ENCODE measurements around the gene CMTM8. TPM values are rescaled to one million over a fixed set of nuclear protein-coding genes. Genes with fewer than 3 reads are reported as not detected.

The CMTM8 gene
- total RNA-seq, 1 experiment from 2014 or later = 28.5 TPM

DNA sequence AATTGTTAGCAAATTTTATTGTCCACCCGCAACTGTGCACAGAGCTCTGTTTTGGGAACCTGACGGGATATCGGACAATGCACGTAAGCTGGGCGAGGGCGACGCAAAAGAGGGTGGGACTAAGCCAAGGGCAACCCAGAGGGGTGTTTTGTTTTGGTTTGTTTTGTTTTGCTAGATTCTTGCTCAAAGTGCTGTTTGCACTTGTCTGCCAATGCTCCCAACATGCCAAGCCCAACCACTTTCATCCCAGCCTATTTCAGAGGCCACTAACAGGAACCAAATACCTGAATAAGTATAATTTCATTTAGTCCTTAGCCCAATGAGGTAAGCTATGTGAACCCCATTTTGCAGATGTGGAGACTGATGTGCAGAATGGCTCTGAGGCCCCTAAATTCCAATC lies 143.4 kb downstream of the CMTM8 start:
- Histone ChIP-seq H3K9me3 (no peaks in the 10 kb centered on the region), H3K4me3 (ENCODE audit: low read depth, low read length) (no peak overlapping the region), H3K4me1 (no peaks in the 10 kb centered on the region), H3K36me3 (ENCODE audit: control insufficient read depth, insufficient read depth, low read length) (no peaks in the 10 kb centered on the region), H3K27me3 (replicated peaks; ENCODE audit: control insufficient read depth, insufficient read depth, low read length) (no peaks in the 10 kb centered on the region)
- intact Hi-C loops (cut with micrococcal nuclease; ENCODE audit: unreplicated experiment) = no loop called here
- CTCF ChIA-PET = no interaction called here
- Mint-ChIP-seq H3K27ac (ENCODE audit: unreplicated experiment) (no peak overlapping the region), H3K27me3 (ENCODE audit: insufficient read depth, unreplicated experiment) (no peaks in the 10 kb centered on the region), H3K4me1 (ENCODE audit: low read depth, unreplicated experiment) (peaks cover 6% of the 10 kb centered on the region), H3K4me3 (ENCODE audit: unreplicated experiment) (no peak overlapping the region), H3K9me3 (ENCODE audit: unreplicated experiment) (no peaks in the 10 kb centered on the region), H3K36me3 (ENCODE audit: insufficient read depth, unreplicated experiment) (peaks cover 9% of the 10 kb centered on the region)
- no TSS peak for BruUV-seq (replicated peaks)
- TF ChIP-seq CTCF (IDR thresholded peaks at IDR 0.05; ENCODE audit: insufficient read depth in 1 of 2, low read depth in 1 of 2, low read length in 1 of 2, severe bottlenecking in 1 of 2, unreplicated experiment in 1 of 2) = no peak
- no peak for DNase-seq
- POLR2A ChIA-PET = no interaction called here

DNA sequence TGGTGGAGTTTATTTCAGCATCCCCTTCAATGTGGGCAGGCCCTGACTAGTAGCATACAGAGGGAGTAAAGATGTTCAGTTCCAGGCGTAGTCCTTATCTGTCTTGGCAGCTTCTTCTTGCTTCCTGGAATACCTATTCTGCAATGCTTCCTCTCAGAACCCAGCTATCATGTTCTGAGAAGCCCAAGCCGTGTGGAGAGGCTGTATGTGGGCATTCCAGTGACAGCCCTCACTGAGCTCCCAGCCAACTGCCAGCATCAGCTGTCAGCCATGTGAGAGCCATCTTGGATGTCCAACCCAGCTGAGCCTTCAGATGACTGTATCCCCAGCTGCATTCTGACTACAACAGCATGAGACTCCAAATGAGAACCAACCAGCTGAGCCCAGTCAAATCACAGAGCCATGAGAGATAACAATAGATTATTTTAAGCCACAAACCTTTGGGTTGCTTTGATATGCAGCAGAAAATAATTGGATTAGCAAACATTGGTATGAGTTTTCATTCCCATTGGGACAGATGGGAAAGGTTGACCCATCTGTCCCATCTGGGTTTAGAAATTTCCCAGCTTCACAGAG lies 144.7 kb downstream of the CMTM8 start:
- H3K27me3 ChIP-seq (replicated peaks; ENCODE audit: control insufficient read depth, insufficient read depth, low read length) = no peaks in the 10 kb centered on the region
- H3K36me3 ChIP-seq (ENCODE audit: control insufficient read depth, insufficient read depth, low read length) = no peaks in the 10 kb centered on the region
- H3K9me3 ChIP-seq = no peaks in the 10 kb centered on the region
- CTCF ChIA-PET = no interaction called here
- intact Hi-C loops (cut with micrococcal nuclease; ENCODE audit: unreplicated experiment) = no loop called here
- no peak for TF ChIP-seq CTCF (IDR thresholded peaks at IDR 0.05; ENCODE audit: insufficient read depth in 1 of 2, low read depth in 1 of 2, low read length in 1 of 2, severe bottlenecking in 1 of 2, unreplicated experiment in 1 of 2)
- no peaks in the 10 kb centered on the region for H3K4me1 ChIP-seq
- Mint-ChIP-seq H3K4me3 (ENCODE audit: unreplicated experiment) (no peak overlapping the region), H3K27me3 (ENCODE audit: insufficient read depth, unreplicated experiment) (no peaks in the 10 kb centered on the region), H3K4me1 (ENCODE audit: low read depth, unreplicated experiment) (peaks cover 6% of the 10 kb centered on the region), H3K36me3 (ENCODE audit: insufficient read depth, unreplicated experiment) (peaks cover 9% of the 10 kb centered on the region), H3K9me3 (ENCODE audit: unreplicated experiment) (no peaks in the 10 kb centered on the region), H3K27ac (ENCODE audit: unreplicated experiment) (no peak overlapping the region)
- H3K4me3 ChIP-seq (ENCODE audit: low read depth, low read length) = no peak overlapping the region
- DNase-seq = no peak
- POLR2A ChIA-PET = interaction anchor here (1.3 kb wide), 1 partner anchor 8 kb away, joined by 5 read pairs; the partner anchor contains the start of gene CMTM7
- BruUV-seq (replicated peaks) = no TSS peak

DNA sequence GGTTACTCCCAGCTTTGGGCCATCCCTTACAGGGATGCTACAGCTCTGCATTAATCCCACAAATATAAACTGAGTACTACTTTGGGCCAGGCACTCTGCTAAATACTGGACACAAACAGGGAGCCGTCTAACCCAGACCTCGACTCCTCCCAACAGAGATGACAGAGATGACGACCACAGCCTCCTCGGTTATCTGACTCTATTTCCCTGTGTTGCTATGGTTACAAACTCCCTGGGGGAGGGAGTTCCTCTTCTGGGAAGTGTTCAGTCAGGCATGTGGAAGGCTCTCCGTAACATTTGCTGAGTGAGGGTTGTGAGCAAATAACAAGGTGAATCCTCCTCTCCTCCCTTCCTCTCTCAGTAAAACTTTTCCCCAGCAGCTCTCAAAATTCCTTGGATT lies 146.5 kb downstream of the CMTM8 start:
- H3K36me3 Mint-ChIP-seq (ENCODE audit: insufficient read depth, unreplicated experiment) = peaks cover 9% of the 10 kb centered on the region
- intact Hi-C loops (cut with micrococcal nuclease; ENCODE audit: unreplicated experiment) = no loop called here
- H3K27me3 Mint-ChIP-seq (ENCODE audit: insufficient read depth, unreplicated experiment) = no peaks in the 10 kb centered on the region
- Histone ChIP-seq H3K9me3 (no peaks in the 10 kb centered on the region), H3K36me3 (ENCODE audit: control insufficient read depth, insufficient read depth, low read length) (no peaks in the 10 kb centered on the region), H3K4me1 (no peaks in the 10 kb centered on the region), H3K27me3 (replicated peaks; ENCODE audit: control insufficient read depth, insufficient read depth, low read length) (no peaks in the 10 kb centered on the region), H3K4me3 (ENCODE audit: low read depth, low read length) (no peak overlapping the region)
- H3K4me3 Mint-ChIP-seq (ENCODE audit: unreplicated experiment) = no peak overlapping the region
- POLR2A ChIA-PET = no interaction called here
- BruUV-seq (replicated peaks) = no TSS peak
- CTCF ChIA-PET = no interaction called here
- H3K4me1 Mint-ChIP-seq (ENCODE audit: low read depth, unreplicated experiment) = peaks cover 6% of the 10 kb centered on the region
- H3K27ac Mint-ChIP-seq (ENCODE audit: unreplicated experiment) = peak overlapping the region; percentile 39
- no peak for TF ChIP-seq CTCF (IDR thresholded peaks at IDR 0.05; ENCODE audit: insufficient read depth in 1 of 2, low read depth in 1 of 2, low read length in 1 of 2, severe bottlenecking in 1 of 2, unreplicated experiment in 1 of 2)
- H3K9me3 Mint-ChIP-seq (ENCODE audit: unreplicated experiment) = no peaks in the 10 kb centered on the region
- no peak for DNase-seq
